ENCODE results near the gene FRMD1.

DNA sequence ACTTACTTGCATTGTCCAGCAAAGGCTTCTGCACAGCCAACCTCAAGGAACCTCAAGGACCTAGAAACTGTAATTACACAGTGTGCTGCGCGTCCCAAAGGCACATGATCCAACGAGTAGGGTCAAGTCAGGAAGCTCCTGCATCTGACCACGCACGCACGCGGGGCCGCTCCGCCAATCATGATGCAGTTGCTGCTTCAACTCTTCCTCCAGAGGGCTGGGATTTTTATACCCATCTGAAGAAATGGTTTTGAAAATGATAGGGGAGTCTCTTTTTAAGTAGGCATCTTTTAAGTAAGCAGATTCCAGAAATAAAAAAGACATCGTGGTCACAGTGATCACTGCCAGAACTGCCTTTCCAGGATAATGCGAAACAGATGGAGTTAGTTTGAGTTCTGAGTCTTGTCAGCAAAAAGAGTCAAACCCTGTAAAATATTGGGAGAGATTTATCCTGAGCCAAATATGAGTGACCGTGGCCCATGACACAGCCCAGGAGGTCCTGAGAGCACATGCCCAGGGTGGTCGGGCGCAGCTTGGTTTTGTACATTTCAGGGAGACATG lies 47.5 kb downstream of the FRMD1 start:
- TF ChIP-seq, protein P1, sequence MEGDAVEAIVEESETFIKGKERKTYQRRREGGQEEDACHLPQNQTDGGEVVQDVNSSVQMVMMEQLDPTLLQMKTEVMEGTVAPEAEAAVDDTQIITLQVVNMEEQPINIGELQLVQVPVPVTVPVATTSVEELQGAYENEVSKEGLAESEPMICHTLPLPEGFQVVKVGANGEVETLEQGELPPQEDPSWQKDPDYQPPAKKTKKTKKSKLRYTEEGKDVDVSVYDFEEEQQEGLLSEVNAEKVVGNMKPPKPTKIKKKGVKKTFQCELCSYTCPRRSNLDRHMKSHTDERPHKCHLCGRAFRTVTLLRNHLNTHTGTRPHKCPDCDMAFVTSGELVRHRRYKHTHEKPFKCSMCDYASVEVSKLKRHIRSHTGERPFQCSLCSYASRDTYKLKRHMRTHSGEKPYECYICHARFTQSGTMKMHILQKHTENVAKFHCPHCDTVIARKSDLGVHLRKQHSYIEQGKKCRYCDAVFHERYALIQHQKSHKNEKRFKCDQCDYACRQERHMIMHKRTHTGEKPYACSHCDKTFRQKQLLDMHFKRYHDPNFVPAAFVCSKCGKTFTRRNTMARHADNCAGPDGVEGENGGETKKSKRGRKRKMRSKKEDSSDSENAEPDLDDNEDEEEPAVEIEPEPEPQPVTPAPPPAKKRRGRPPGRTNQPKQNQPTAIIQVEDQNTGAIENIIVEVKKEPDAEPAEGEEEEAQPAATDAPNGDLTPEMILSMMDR (IDR thresholded peaks at IDR 0.05 in 4 of 5, conservative IDR thresholded peaks at IDR 0.05 in 1 of 5) = no peak
- TF ChIP-seq POLR2A (IDR thresholded peaks at IDR 0.05) = no peak

Data from gastrocnemius medialis (tissue), 4 donors.